Effector CD4-positive, alpha-beta T cell (primary cell): Measurements from ENCODE around the gene MBD3L3.
"Not testable (repeated sequence)": the region's sequence is repeated elsewhere in the genome, so short reads cannot be mapped to it uniquely, and the experiment has no call there.

Experiments used
- DNase-seq: peaks from one replicate; pipeline ENCODE4 v3.0.0-alpha.2; 2020

The MBD3L3 gene

GRCh38 chr19:7063339-7063738 is 4.9 kb upstream of the MBD3L3 start:
- no peak for DNase-seq

GRCh38 chr19:7059977-7060376 is 1.5 kb upstream of the MBD3L3 start:
- DNase-seq: not testable (repeated sequence)

GRCh38 chr19:7056371-7056770 is 2.1 kb downstream of the MBD3L3 start:
- DNase-seq: not testable (repeated sequence)

- not testable (repeated sequence) for DNase-seq
These were observed 2.8 kb downstream of the MBD3L3 start for GRCh38 chr19:7055679-7056078.

- not testable (repeated sequence) for DNase-seq
These were observed 3.7 kb downstream of the MBD3L3 start for GRCh38 chr19:7054635-7055368.

GRCh38 chr19:7052896-7053295 is 5.6 kb downstream of the MBD3L3 start:
- DNase-seq: not testable (repeated sequence)

GRCh38 chr19:7051421-7051820 is 7.1 kb downstream of the MBD3L3 start:
- not testable (repeated sequence) for DNase-seq

GRCh38 chr19:7049021-7049420 is 9.5 kb downstream of the MBD3L3 start, which contains the start of gene MBD3L2:
MBD3L2 (plus strand) TSS chr19:7049321; CDS start chr19:7049374, 53 bp downstream.
- not testable (repeated sequence) for DNase-seq

GRCh38 chr19:7041563-7041962 is 16.9 kb downstream of the MBD3L3 start:
- DNase-seq: not testable (repeated sequence)

GRCh38 chr19:7040079-7040478 is 18.4 kb downstream of the MBD3L3 start, which contains the start of gene MBD3L4:
MBD3L4 (minus strand) TSS chr19:7040179; CDS start chr19:7040144, 35 bp downstream.
- not testable (repeated sequence) for DNase-seq

GRCh38 chr19:7030278-7030677 is 28.2 kb downstream of the MBD3L3 start, which contains the start of gene MBD3L5:
MBD3L5 (plus strand) TSS chr19:7030578; CDS start chr19:7030612, 34 bp downstream.
- DNase-seq: not testable (repeated sequence)

- DNase-seq: not testable (repeated sequence)
These were observed 29.7 kb downstream of the MBD3L3 start for GRCh38 chr19:7028790-7029189.

- DNase-seq: not testable (repeated sequence)
These were observed 37.1 kb downstream of the MBD3L3 start, which contains the start of gene MBD3L2B for GRCh38 chr19:7021331-7021730. MBD3L2B (minus strand) TSS chr19:7021431; CDS start chr19:7021397, 34 bp downstream.

- DNase-seq: no peak
These were observed 39.6 kb downstream of the MBD3L3 start for GRCh38 chr19:7018828-7019227.

- DNase-seq: no peak
These were observed 44.8 kb downstream of the MBD3L3 start for GRCh38 chr19:7013678-7014077.

GRCh38 chr19:7010722-7011593 is 47.5 kb downstream of the MBD3L3 start:
- no peak for DNase-seq

- no peak for DNase-seq
These were observed 50.6 kb downstream of the MBD3L3 start for GRCh38 chr19:7007859-7008258.
